Karpas-422 (cell line): Measurements from ENCODE around the gene CACNA2D3. TPM values are rescaled to one million over a fixed set of nuclear protein-coding genes. Genes with fewer than 3 reads are reported as not detected.

Source experiments
- DNase-seq: peaks from one replicate; pipeline ENCODE4 v3.0.0-alpha.2; 2015
- H2AFZ ChIP-seq: fragments of 200-600 bp; sonication (generic); 2 replicates; pipeline ENCODE4 v1.6.1; 2014; ENCODE audit warnings: antibody characterized with exemption, low read length, mixed read lengths
- H3K27ac ChIP-seq: fragments of 200-600 bp; sonication (generic); 2 replicates; pipeline ENCODE4 v1.5.1; 2014; ENCODE audit warnings: mild to moderate bottlenecking, low read length, moderate library complexity
- H3K27me3 ChIP-seq: fragments of 200-600 bp; sonication (generic); 2 replicates; pipeline ENCODE4 v1.6.1; 2014; ENCODE audit warnings: low read length, mixed read lengths
- H3K36me3 ChIP-seq: fragments of 200-600 bp; sonication (generic); 2 replicates; pipeline ENCODE4 v1.6.1; 2014; ENCODE audit warnings: low read length, mixed read lengths; ENCODE audit not compliant: insufficient read depth
- H3K4me1 ChIP-seq: fragments of 200-600 bp; sonication (generic); 2 replicates; pipeline ENCODE4 v1.6.1; 2014; ENCODE audit warnings: mild to moderate bottlenecking, low read length, mixed read lengths
- H3K4me2 ChIP-seq: fragments of 200-600 bp; sonication (generic); 2 replicates; pipeline ENCODE4 v1.6.1; 2014; ENCODE audit warnings: low read length, low read depth, mild to moderate bottlenecking; ENCODE audit not compliant: poor library complexity, severe bottlenecking
- H3K4me3 ChIP-seq: fragments of 200-600 bp; sonication (generic); 2 replicates; pipeline ENCODE4 v1.5.1; 2014; ENCODE audit warnings: mild to moderate bottlenecking, antibody characterized with exemption, low read length, mixed read lengths
- H3K79me2 ChIP-seq: fragments of 200-600 bp; sonication (generic); 2 replicates; pipeline ENCODE4 v1.6.1; 2014; ENCODE audit warnings: mild to moderate bottlenecking, low read length, mixed read lengths
- H3K9ac ChIP-seq: fragments of 200-600 bp; sonication (generic); 2 replicates; pipeline ENCODE4 v1.6.0; 2014; ENCODE audit warnings: low read length
- H3K9me2 ChIP-seq: fragments of 200-600 bp; sonication (generic), shearing (Covaris generic); replicated peaks from 2 replicates; pipeline ENCODE4 v1.6.0; 2014; ENCODE audit warnings: mild to moderate bottlenecking, low read length, moderate library complexity; ENCODE audit not compliant: insufficient read depth
- H3K9me3 ChIP-seq: fragments of 300-700, 200-600 bp; sonication (generic); 2 replicates; pipeline ENCODE4 v1.6.1; 2014; ENCODE audit warnings: low read length, mixed read lengths
- H4K20me1 ChIP-seq: fragments of 200-600 bp; sonication (generic); 2 replicates; pipeline ENCODE4 v1.6.1; 2014; ENCODE audit warnings: mild to moderate bottlenecking, antibody characterized with exemption, low read length, low read depth; ENCODE audit not compliant: insufficient read depth
- total RNA-seq: library from RNA; depleted of rRNA; stranded (reverse); fragments of >200 nt; shearing (Covaris generic); gene quantifications from 2 replicates; pipeline ENCODE4 v1.2.3, GENCODE V29; 2014; ENCODE audit warnings: low replicate concordance; rRNA removed

CACNA2D3 gene
- 0.11 TPM in 1 of 2 replicates, not detected in the other for total RNA-seq

GRCh38 chr3:54122324-54123002, at the start of gene CACNA2D3:
CACNA2D3 (plus strand) TSS chr3:54122552.
- 0 out of 2 replicates have a peak, but pooled peaks cover 3% of the 10 kb centered on the region for H4K20me1 ChIP-seq
- H3K4me2 ChIP-seq: peak within 1 kb of the TSS; percentile 95
- peak within 1 kb of the TSS; percentile 77 for H3K9ac ChIP-seq
- H3K4me1 ChIP-seq: peaks cover 15% of the 10 kb centered on the region
- H3K79me2 ChIP-seq: no peaks in the 10 kb centered on the region
- peak within 1 kb of the TSS; percentile 69 for H3K4me3 ChIP-seq
- peak within 1 kb of the TSS; percentile 81 for H2AFZ ChIP-seq
- peak; percentile 72 for DNase-seq
- no peaks in the 10 kb centered on the region for H3K9me2 ChIP-seq
- H3K9me3 ChIP-seq: no peaks in the 10 kb centered on the region
- H3K27me3 ChIP-seq: no peaks in the 10 kb centered on the region
- H3K27ac ChIP-seq: peak within 1 kb of the TSS; percentile 55; the same call in 1 of the 2 replicates
- no peaks in the 10 kb centered on the region for H3K36me3 ChIP-seq

- Histone ChIP-seq H3K79me2 (no peaks in the 10 kb centered on the region), H3K4me1 (peaks cover 12% of the 10 kb centered on the region), H3K4me2 (no peak overlapping the region), H3K9ac (no peak overlapping the region), H3K9me2 (no peaks in the 10 kb centered on the region), H3K27ac (no peak overlapping the region), H3K4me3 (no peak overlapping the region), H3K36me3 (no peaks in the 10 kb centered on the region), H3K27me3 (no peaks in the 10 kb centered on the region), H4K20me1 (0 out of 2 replicates have a peak, but pooled peaks cover 2% of the 10 kb centered on the region), H2AFZ (no peak overlapping the region), H3K9me3 (no peaks in the 10 kb centered on the region)
- no peak for DNase-seq
Observed at GRCh38 chr3:54073386-54073785, 49.0 kb upstream of the CACNA2D3 start.

- no peaks in the 10 kb centered on the region for H3K36me3 ChIP-seq
- H3K79me2 ChIP-seq: no peaks in the 10 kb centered on the region
- H3K27me3 ChIP-seq: no peaks in the 10 kb centered on the region
- no peak overlapping the region for H3K4me2 ChIP-seq
- H2AFZ ChIP-seq: no peak overlapping the region
- no peaks in the 10 kb centered on the region for H3K9me3 ChIP-seq
- no peaks in the 10 kb centered on the region for H3K9me2 ChIP-seq
- H4K20me1 ChIP-seq: no peaks in the 10 kb centered on the region
- H3K4me1 ChIP-seq: peaks cover 2% of the 10 kb centered on the region; the same call in 1 of the 2 replicates
- no peak overlapping the region for H3K27ac ChIP-seq
- no peak overlapping the region for H3K4me3 ChIP-seq
- DNase-seq: no peak
- no peak overlapping the region for H3K9ac ChIP-seq
Observed at GRCh38 chr3:54079314-54079713, 43.0 kb upstream of the CACNA2D3 start.

GRCh38 chr3:54079730-54080325, 42.5 kb upstream of the CACNA2D3 start:
- no peak overlapping the region for H3K4me3 ChIP-seq
- H3K9me3 ChIP-seq: no peaks in the 10 kb centered on the region
- no peaks in the 10 kb centered on the region for H4K20me1 ChIP-seq
- no peaks in the 10 kb centered on the region for H3K36me3 ChIP-seq
- H2AFZ ChIP-seq: no peak overlapping the region
- H3K4me2 ChIP-seq: no peak overlapping the region
- H3K9me2 ChIP-seq: no peaks in the 10 kb centered on the region
- DNase-seq: no peak
- no peak overlapping the region for H3K9ac ChIP-seq
- no peaks in the 10 kb centered on the region for H3K27me3 ChIP-seq
- H3K79me2 ChIP-seq: no peaks in the 10 kb centered on the region
- H3K4me1 ChIP-seq: peaks cover 2% of the 10 kb centered on the region; the same call in 1 of the 2 replicates
- H3K27ac ChIP-seq: no peak overlapping the region

GRCh38 chr3:54083921-54084320, 38.4 kb upstream of the CACNA2D3 start:
- no peak overlapping the region for H2AFZ ChIP-seq
- no peaks in the 10 kb centered on the region for H3K36me3 ChIP-seq
- H3K9me3 ChIP-seq: no peaks in the 10 kb centered on the region
- no peaks in the 10 kb centered on the region for H4K20me1 ChIP-seq
- no peak overlapping the region for H3K27ac ChIP-seq
- H3K4me1 ChIP-seq: no peaks in the 10 kb centered on the region; the same call in 1 of the 2 replicates
- DNase-seq: no peak
- H3K27me3 ChIP-seq: no peaks in the 10 kb centered on the region
- H3K9me2 ChIP-seq: no peaks in the 10 kb centered on the region
- H3K4me2 ChIP-seq: no peak overlapping the region
- H3K9ac ChIP-seq: no peak overlapping the region
- H3K79me2 ChIP-seq: no peaks in the 10 kb centered on the region
- no peak overlapping the region for H3K4me3 ChIP-seq

- Histone ChIP-seq H4K20me1 (no peaks in the 10 kb centered on the region), H3K4me1 (no peaks in the 10 kb centered on the region), H3K4me2 (no peak overlapping the region), H3K36me3 (no peaks in the 10 kb centered on the region), H3K9me2 (no peaks in the 10 kb centered on the region), H3K9ac (no peak overlapping the region), H3K9me3 (no peaks in the 10 kb centered on the region), H3K4me3 (no peak overlapping the region), H2AFZ (no peak overlapping the region), H3K27me3 (no peaks in the 10 kb centered on the region), H3K27ac (no peak overlapping the region), H3K79me2 (no peaks in the 10 kb centered on the region)
- DNase-seq: no peak
Observed at GRCh38 chr3:54085936-54086335, 36.4 kb upstream of the CACNA2D3 start.

GRCh38 chr3:54086652-54087405, 35.5 kb upstream of the CACNA2D3 start:
- no peak overlapping the region for H3K4me3 ChIP-seq
- no peak for DNase-seq
- H3K4me2 ChIP-seq: no peak overlapping the region
- no peaks in the 10 kb centered on the region for H4K20me1 ChIP-seq
- H3K9me2 ChIP-seq: no peaks in the 10 kb centered on the region
- no peaks in the 10 kb centered on the region for H3K79me2 ChIP-seq
- no peaks in the 10 kb centered on the region for H3K36me3 ChIP-seq
- no peaks in the 10 kb centered on the region for H3K9me3 ChIP-seq
- no peaks in the 10 kb centered on the region for H3K27me3 ChIP-seq
- H3K27ac ChIP-seq: no peak overlapping the region
- no peaks in the 10 kb centered on the region for H3K4me1 ChIP-seq
- H2AFZ ChIP-seq: no peak overlapping the region
- no peak overlapping the region for H3K9ac ChIP-seq
